Neural cell (in vitro differentiated cells): ENCODE measurements around the gene EPC1. TPM values are rescaled to one million over a fixed set of nuclear protein-coding genes. Genes with fewer than 3 reads are reported as not detected.
"Not testable (repeated sequence)": the region's sequence is repeated elsewhere in the genome, so short reads cannot be mapped to it uniquely, and the experiment has no call there.

Experiments
- H2AFZ ChIP-seq: fragments of 200-600, 300-800 bp; sonication (generic), shearing (Covaris generic); 2 replicates; pipeline ENCODE4 v1.6.0; 2014; ENCODE audit warnings: low read depth, mild to moderate bottlenecking, antibody characterized with exemption, low read length, moderate library complexity
- H3F3A ChIP-seq: fragments of 200-600 bp; shearing (Covaris generic); 2 replicates; pipeline ENCODE4 v1.6.1; 2016; ENCODE audit warnings: mild to moderate bottlenecking, moderate library complexity, mixed read lengths, antibody characterized with exemption, low read length; ENCODE audit not compliant: insufficient read depth, poor library complexity, severe bottlenecking
- H3K27ac ChIP-seq: fragments of 200-600, 300-800 bp; sonication (generic), shearing (Covaris generic); 2 replicates; pipeline ENCODE4 v1.5.1; 2014; ENCODE audit warnings: mild to moderate bottlenecking, low read length, moderate library complexity
- H3K27me3 ChIP-seq: fragments of 300-800, 200-600 bp; sonication (generic), shearing (Covaris generic); 2 replicates; pipeline ENCODE4 v1.6.0; 2014; ENCODE audit warnings: mild to moderate bottlenecking, low read depth, low read length, moderate library complexity; ENCODE audit not compliant: insufficient read depth
- H3K36me3 ChIP-seq: fragments of 300-800, 200-600 bp; sonication (generic), shearing (Covaris generic); 2 replicates; pipeline ENCODE4 v1.5.1; 2014; ENCODE audit warnings: mild to moderate bottlenecking, antibody characterized with exemption, low read length, moderate library complexity; ENCODE audit not compliant: insufficient read depth
- H3K4me2 ChIP-seq: fragments of 300-800, 200-600 bp; sonication (generic), shearing (Covaris generic); 2 replicates; pipeline ENCODE4 v1.6.0; 2014; ENCODE audit warnings: mild to moderate bottlenecking, low read length
- H3K4me3 ChIP-seq: fragments of 300-800, 200-600 bp; sonication (generic), shearing (Covaris generic); 2 replicates; pipeline ENCODE4 v1.5.1; 2014; ENCODE audit warnings: mild to moderate bottlenecking, low read length, moderate library complexity
- H3K79me2 ChIP-seq: fragments of 200-600 bp; shearing (Covaris generic); replicated peaks from 2 replicates; pipeline ENCODE4 v1.6.0; 2014; ENCODE audit warnings: mild to moderate bottlenecking, low read length, moderate library complexity; ENCODE audit not compliant: insufficient read depth
- H3K9ac ChIP-seq: fragments of 300-800, 200-600 bp; sonication (generic), shearing (Covaris generic); 2 replicates; pipeline ENCODE4 v1.6.1; 2016; ENCODE audit warnings: mild to moderate bottlenecking, low read length, mixed read lengths
- H3K9me2 ChIP-seq: fragments of 200-600 bp; shearing (Covaris generic); 2 replicates; pipeline ENCODE4 v1.6.1; 2016; ENCODE audit warnings: mild to moderate bottlenecking, low read length, mixed read lengths; ENCODE audit not compliant: insufficient read depth
- H3K9me3 ChIP-seq: fragments of 200-600, 300-800 bp; sonication (generic), shearing (Covaris generic); 2 replicates; pipeline ENCODE4 v1.6.1; 2016; ENCODE audit warnings: mild to moderate bottlenecking, mixed run types, low read length, moderate library complexity, mixed read lengths
- H4K20me1 ChIP-seq: fragments of 200-600 bp; shearing (Covaris generic); 2 replicates; pipeline ENCODE4 v1.6.1; 2016; ENCODE audit warnings: mild to moderate bottlenecking, mixed run types; ENCODE audit not compliant: insufficient read depth
- EZH2 ChIP-seq: fragments of 200-600, 300-800 bp; shearing (Covaris generic), sonication (generic); IDR thresholded peaks from 2 replicates; pipeline ENCODE4 v1.6.1; 2014; ENCODE audit warnings: antibody characterized with exemption, low read length, borderline replicate concordance, mild to moderate bottlenecking; ENCODE audit not compliant: insufficient read depth, poor library complexity, severe bottlenecking
- MXI1 ChIP-seq: fragments of 450-650 bp; conservative IDR thresholded peaks from 2 replicates; pipeline ENCODE4 v1.6.1; 2014; ENCODE audit warnings: antibody characterized with exemption, mild to moderate bottlenecking; ENCODE audit not compliant: poor library complexity, severe bottlenecking
- POLR2AphosphoS5 ChIP-seq: IDR thresholded peaks from 2 replicates; pipeline ENCODE4 v1.6.1; 2012
- RAD21 ChIP-seq: fragments of 450-650 bp; conservative IDR thresholded peaks from 2 replicates; pipeline ENCODE4 v1.6.1; 2014; ENCODE audit warnings: antibody characterized with exemption, mild to moderate bottlenecking, moderate library complexity
- SMC3 ChIP-seq: fragments of 450-650 bp; conservative IDR thresholded peaks from 2 replicates; pipeline ENCODE4 v1.6.1; 2014; ENCODE audit warnings: antibody characterized with exemption, mild to moderate bottlenecking, moderate library complexity; ENCODE audit not compliant: poor library complexity
- TAF1 ChIP-seq: IDR thresholded peaks from 2 replicates; pipeline ENCODE4 v1.6.1; 2012; ENCODE audit warnings: low read depth
- polyA plus RNA-seq: library from polyadenylated mRNA; depleted of rRNA; stranded (reverse); fragments of >200 nt; gene quantifications from 2 replicates; pipeline ENCODE4 v1.2.3, GENCODE V29; 2014
- TF ChIP-seq, protein P1 (sequence below): fragments of 450-650 bp; IDR thresholded peaks from 2 replicates; pipeline ENCODE4 v1.5.1; 2014; ENCODE audit warnings: antibody characterized with exemption, mild to moderate bottlenecking, moderate library complexity; ENCODE audit not compliant: poor library complexity, severe bottlenecking
- TF ChIP-seq, protein P2 (sequence below): IDR thresholded peaks from 2 replicates; pipeline ENCODE4 v1.6.1; 2012; ENCODE audit warnings: borderline replicate concordance

Gene EPC1
- polyA plus RNA-seq, 1 donor from 2014 or later: 137 TPM

DNA sequence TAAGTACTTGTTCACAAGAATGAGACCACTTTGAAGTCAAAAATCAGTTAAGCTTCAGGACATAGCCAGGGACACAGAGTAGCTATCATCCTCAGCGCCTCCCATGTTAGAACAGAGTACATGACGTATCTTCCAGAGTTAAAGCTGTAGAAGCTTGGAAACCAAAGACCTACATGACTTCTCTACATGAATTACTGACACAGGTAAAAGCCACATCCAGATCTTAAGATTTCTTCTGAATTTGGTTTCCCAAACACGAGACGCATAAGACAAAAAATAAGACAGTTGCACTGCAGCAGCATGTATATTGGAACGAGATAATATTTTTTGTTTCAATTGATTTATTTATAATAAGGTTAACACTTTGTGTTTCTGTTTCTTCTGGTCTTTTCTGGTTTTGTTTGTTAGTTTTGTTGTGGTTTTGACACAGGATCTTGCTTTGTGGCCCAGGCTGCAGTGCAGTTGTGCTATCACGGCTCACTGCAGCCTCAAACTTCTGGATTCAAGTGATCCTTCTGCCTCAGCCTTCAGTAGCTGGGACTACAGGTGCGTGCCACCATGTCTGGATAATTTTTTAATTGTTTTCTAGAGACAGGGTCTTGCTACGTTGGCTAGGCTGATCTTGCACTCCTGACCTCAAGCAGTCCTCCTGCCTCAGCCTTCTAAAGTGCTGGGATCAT, 10.2 kb upstream of the EPC1 start:
- H3K27me3 ChIP-seq: no peaks in the 10 kb centered on the region
- H4K20me1 ChIP-seq: no peaks in the 10 kb centered on the region
- H3K9me2 ChIP-seq: no peaks in the 10 kb centered on the region
- no peaks in the 10 kb centered on the region for H3K36me3 ChIP-seq
- no peaks in the 10 kb centered on the region for H3K9me3 ChIP-seq
- peaks cover 77% of the 10 kb centered on the region for H3K79me2 ChIP-seq
- no peak overlapping the region for H3K9ac ChIP-seq
- TF ChIP-seq TAF1: no peak
- TF ChIP-seq RAD21: no peak
- H3K4me3 ChIP-seq: no peak overlapping the region
- no peak overlapping the region for H2AFZ ChIP-seq
- no peak overlapping the region for H3K27ac ChIP-seq
- no peaks in the 10 kb centered on the region for H3F3A ChIP-seq
- H3K4me2 ChIP-seq: no peak overlapping the region

DNA sequence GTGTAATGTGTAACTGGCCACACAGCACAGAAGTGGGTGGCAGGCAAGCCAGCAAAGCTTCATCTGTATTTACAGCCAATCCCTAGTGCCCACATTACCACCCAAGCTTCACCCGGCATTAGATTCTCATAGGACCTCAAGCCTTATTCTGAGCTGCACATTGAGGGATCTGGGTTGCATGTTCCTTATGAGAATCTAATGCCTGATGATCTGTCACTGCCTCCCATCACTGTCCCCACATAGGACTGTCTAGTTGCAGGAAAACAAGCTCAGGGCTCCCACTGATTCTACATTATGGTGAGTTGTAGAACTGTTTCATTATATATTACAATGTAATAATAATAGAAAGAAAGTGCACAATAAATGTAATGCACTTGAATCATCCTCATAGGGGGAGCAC, 7.7 kb upstream of the EPC1 start:
- H3K79me2 ChIP-seq: peaks cover 80% of the 10 kb centered on the region
- H3K9me2 ChIP-seq, H3K27ac ChIP-seq, H4K20me1 ChIP-seq, H3K4me2 ChIP-seq, H3F3A ChIP-seq, H3K9me3 ChIP-seq, H3K4me3 ChIP-seq, H3K36me3 ChIP-seq, H3K27me3 ChIP-seq, H2AFZ ChIP-seq, H3K9ac ChIP-seq: not testable (repeated sequence)

GRCh38 chr10:32350811-32351350, 3.9 kb upstream of the EPC1 start:
- peaks cover 71% of the 10 kb centered on the region for H3K79me2 ChIP-seq

More at GRCh38 chr10:32350811-32351350, 3.9 kb upstream of the EPC1 start:
- H3K9ac ChIP-seq: no peak overlapping the region
- H3K36me3 ChIP-seq: no peaks in the 10 kb centered on the region
- no peak overlapping the region for H3K4me3 ChIP-seq
- no peaks in the 10 kb centered on the region for H3K9me2 ChIP-seq
- no peaks in the 10 kb centered on the region for H3K9me3 ChIP-seq
- TF ChIP-seq, protein P1, sequence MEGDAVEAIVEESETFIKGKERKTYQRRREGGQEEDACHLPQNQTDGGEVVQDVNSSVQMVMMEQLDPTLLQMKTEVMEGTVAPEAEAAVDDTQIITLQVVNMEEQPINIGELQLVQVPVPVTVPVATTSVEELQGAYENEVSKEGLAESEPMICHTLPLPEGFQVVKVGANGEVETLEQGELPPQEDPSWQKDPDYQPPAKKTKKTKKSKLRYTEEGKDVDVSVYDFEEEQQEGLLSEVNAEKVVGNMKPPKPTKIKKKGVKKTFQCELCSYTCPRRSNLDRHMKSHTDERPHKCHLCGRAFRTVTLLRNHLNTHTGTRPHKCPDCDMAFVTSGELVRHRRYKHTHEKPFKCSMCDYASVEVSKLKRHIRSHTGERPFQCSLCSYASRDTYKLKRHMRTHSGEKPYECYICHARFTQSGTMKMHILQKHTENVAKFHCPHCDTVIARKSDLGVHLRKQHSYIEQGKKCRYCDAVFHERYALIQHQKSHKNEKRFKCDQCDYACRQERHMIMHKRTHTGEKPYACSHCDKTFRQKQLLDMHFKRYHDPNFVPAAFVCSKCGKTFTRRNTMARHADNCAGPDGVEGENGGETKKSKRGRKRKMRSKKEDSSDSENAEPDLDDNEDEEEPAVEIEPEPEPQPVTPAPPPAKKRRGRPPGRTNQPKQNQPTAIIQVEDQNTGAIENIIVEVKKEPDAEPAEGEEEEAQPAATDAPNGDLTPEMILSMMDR: no peak
- TF ChIP-seq TAF1 (no peak), MXI1 (no peak), EZH2 (no peak), POLR2AphosphoS5 (no peak), SMC3 (no peak)
- TF ChIP-seq, protein P2, sequence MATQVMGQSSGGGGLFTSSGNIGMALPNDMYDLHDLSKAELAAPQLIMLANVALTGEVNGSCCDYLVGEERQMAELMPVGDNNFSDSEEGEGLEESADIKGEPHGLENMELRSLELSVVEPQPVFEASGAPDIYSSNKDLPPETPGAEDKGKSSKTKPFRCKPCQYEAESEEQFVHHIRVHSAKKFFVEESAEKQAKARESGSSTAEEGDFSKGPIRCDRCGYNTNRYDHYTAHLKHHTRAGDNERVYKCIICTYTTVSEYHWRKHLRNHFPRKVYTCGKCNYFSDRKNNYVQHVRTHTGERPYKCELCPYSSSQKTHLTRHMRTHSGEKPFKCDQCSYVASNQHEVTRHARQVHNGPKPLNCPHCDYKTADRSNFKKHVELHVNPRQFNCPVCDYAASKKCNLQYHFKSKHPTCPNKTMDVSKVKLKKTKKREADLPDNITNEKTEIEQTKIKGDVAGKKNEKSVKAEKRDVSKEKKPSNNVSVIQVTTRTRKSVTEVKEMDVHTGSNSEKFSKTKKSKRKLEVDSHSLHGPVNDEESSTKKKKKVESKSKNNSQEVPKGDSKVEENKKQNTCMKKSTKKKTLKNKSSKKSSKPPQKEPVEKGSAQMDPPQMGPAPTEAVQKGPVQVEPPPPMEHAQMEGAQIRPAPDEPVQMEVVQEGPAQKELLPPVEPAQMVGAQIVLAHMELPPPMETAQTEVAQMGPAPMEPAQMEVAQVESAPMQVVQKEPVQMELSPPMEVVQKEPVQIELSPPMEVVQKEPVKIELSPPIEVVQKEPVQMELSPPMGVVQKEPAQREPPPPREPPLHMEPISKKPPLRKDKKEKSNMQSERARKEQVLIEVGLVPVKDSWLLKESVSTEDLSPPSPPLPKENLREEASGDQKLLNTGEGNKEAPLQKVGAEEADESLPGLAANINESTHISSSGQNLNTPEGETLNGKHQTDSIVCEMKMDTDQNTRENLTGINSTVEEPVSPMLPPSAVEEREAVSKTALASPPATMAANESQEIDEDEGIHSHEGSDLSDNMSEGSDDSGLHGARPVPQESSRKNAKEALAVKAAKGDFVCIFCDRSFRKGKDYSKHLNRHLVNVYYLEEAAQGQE: no peak
- no peaks in the 10 kb centered on the region for H3K27me3 ChIP-seq
- H3K4me2 ChIP-seq: no peak overlapping the region
- H3K27ac ChIP-seq: no peak overlapping the region
- H3F3A ChIP-seq: no peaks in the 10 kb centered on the region
- H2AFZ ChIP-seq: no peak overlapping the region
- H4K20me1 ChIP-seq: peaks cover 2% of the 10 kb centered on the region
